ENCODE results near the gene GRPR.

The GRPR gene

GRCh38 chrX:16186380-16187007 is 63.1 kb downstream of the GRPR start:
- no peak for DNase-seq

DNA sequence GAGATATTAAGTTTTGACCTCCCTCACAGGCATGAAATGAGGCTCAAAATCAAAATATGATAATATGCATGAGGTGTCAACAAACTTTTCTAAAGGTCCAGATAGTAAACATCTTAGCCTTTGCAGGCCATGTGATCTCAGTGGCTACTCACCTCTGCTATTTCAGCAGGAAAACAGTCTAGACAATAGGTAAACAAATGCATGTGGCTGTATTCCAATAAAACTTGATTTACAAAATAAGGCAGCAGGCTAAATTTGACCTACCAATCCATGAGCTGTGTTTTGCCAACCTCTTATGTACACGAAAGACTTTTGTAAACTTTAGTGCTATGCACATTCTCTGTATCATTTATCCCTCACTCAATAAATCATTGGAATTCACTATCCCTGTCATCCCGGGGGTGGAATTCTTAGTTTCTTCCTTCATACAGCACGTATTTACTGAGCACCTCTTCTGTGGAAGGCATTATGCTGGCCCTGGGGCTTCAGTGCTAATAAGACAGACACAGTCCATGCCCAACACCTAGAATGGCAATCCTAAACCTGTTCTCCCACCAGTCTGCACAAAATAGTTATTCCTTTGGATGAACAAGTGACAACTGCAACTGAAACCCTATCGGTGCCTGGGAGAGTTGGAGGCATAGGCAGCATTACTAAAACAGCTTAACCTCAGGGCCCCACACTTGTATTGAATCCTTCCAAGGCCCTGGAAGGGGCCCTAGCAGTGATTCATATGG is 63.8 kb downstream of the GRPR start:
- DNase-seq = no peak

GRCh38 chrX:16188687-16189086 is 65.3 kb downstream of the GRPR start:
- DNase-seq = no peak

DNA sequence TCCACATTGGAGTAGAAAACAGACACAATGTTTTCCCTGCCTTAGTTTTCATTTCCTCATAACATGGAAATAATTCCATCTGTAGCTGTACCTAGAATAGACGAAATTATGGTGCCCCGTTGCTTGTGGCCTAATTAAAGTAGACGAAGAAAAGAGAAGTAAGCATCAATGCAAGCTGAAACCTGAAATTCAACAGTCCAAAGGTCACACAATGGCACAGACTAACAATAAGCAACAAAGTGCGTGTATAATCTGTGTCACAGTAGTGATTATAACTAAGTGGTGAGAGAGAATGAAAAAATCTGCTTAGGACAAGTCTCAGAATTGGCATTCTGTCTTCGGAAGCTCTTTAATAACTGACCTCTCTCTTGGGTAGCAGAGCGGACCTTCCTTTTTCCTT is 68.2 kb downstream of the GRPR start:
- DNase-seq = no peak

DNA sequence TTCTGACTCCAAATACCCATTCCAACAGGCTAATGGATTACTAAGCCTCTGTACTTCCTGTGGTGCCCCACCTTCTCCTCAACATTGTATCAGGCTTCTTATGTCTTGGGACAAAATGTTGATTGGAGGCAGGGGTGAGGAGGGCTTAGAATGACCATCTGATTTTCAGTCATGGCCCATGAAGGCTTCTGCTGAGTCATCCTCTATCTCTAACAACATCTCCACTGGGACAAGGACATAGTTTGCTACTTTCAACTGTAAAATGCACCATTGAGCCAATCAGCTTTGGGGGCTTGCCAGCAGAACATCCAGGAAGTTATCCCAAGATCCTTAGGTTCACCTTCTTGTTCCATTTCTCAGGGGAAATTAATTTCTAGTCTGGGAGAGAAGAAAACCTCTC is 73.5 kb downstream of the GRPR start:
- DNase-seq = no peak

- DNase-seq = no peak
Observed at GRCh38 chrX:16199343-16199742, 76.0 kb downstream of the GRPR start.

GRCh38 chrX:16202943-16203342 is 79.6 kb downstream of the GRPR start:
- DNase-seq = no peak

Measured in SHP77 (cell line).